ENCODE data around the gene SSH2. TPM values are rescaled to one million over a fixed set of nuclear protein-coding genes. Genes with fewer than 3 reads are reported as not detected.

Gene SSH2
- total RNA-seq, 1 donor from 2014 or later: 11.2 TPM

DNA sequence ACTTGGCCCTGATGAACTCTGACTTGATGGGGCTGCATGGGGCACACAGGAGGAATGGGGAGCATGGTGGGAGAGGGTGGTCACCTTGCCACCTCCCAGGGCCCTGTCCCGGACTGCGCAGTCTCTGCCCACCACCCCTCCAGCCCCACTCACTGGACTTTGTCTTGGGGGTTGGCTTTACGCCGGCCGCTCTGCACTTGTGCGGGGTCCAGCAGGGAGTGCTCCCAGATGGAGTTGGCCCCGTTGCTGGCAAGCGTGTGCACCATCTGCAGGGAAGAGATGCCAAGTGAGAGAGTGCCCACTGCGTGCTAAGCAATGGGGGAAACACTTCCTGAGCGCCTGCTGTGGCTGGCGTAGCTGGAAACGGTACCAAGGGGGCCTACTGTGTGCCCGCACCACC lies 347.3 kb downstream of the SSH2 start:
- no peak for DNase-seq (ENCODE audit: low spot score)
- ATAC-seq: no peak

DNA sequence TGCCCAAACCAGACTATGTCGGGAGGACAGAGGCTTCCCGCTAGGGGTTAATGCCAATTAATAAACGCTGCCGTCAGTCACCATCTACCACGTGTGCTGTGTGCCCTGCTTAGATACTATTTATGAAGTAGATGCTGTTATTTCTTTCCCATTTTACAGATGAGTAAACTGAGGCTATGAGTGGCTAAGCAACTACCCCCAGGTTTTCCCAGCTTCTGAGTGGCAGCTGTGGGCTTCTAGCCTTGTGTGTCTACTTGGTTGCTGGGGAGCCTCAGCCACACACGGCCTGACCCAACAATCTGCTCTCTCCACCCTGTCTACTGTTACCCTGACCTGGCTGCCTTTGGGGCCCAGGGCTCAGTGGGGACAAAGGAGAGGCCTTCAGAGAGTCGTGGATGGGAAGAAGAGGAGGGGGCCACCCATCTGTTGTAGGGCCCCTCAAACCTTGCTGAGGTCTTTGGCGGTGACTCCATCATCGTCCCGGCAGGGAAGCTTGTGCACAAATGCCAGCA lies 347.7 kb downstream of the SSH2 start:
- ATAC-seq (no peak), DNase-seq (ENCODE audit: low spot score) (no peak)

DNA sequence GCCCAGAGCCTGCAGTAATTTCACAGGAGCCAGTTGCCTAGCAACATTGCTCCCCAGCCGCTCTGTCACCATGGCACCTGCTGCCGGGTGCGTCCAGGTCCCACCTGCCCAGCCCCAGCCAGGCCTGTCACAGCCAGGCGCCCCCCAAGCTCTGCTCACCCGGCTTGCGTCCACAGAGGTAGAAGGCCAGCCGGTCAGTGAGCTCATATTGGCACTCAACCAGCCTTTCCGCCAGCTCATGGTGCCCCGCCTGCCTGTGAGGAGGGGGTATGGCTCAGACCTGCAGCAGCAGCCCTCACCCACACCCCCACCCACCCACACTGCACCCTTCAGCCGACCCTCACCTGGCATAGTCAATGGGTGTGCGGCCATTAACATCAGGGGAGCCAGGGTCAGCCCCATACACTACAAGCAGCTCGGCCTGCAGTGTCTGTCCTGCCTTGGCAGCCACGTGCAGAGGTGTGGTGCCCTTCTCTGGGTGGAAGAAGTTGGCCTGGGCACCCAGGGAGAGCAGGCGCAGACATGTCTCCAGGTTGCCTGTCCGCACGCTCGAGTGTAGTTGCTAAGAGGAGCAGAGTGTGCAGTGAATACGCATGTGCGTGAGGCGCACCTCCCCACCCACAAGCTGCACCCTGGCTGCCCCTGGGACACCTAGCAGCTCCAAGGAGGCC lies 348.3 kb downstream of the SSH2 start:
- ATAC-seq: no peak
- DNase-seq (ENCODE audit: low spot score): no peak

DNA sequence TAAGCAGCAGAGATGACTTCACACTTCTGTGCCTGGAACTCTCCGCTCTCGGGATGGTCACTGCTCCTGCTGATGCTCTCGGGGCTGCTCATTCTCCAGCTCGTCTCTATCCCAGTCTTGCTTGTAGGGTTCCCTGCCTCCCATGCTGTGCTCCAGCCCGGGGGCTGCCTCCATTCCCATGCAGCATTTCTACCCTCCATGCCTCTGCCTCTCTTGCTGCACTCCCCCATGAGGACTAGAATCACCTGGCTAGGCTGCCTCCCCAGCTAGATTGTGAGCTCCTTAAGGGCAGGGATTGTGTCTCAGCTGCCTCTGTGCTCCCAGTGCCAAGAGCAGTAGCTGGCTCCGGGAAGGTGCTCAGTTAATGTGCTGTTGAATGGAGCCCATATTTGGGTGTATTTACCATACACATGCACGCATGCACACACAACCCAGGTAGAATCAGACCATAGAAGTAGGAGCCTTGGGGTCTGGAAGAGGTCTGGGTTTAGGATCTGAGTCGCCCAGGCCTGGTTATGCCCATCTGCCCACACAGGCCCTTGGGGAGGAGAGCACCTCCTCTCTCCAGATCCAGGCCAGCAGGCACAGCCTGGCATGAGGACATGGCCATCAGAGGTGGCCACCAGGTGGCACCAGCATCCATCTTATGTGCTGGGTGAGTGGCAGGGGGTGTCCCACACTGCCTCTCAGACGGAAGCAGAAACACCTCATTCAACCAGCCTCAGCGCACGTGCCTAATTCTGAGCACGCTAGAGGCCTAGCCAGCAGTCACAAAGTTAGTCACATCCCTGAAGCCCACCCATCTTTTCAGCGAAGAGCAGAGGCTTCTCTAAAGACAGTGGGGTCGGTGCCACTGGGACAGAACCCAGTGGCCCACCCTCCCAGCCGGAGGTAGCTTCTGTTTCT lies 349.9 kb downstream of the SSH2 start:
- ATAC-seq: peak; percentile 89
- DNase-seq (ENCODE audit: low spot score): peak; percentile 84

GRCh38 chr17:29578626-29579485 lies 351.2 kb downstream of the SSH2 start:
- no peak for ATAC-seq
- no peak for DNase-seq (ENCODE audit: low spot score)

GRCh38 chr17:29577385-29578211 lies 352.4 kb downstream of the SSH2 start:
- DNase-seq (ENCODE audit: low spot score): no peak
- ATAC-seq: no peak

GRCh38 chr17:29577001-29577370 lies 353.0 kb downstream of the SSH2 start:
- ATAC-seq (no peak), DNase-seq (ENCODE audit: low spot score) (no peak)

GRCh38 chr17:29576214-29577000 lies 353.6 kb downstream of the SSH2 start:
- DNase-seq (ENCODE audit: low spot score): no peak

More at GRCh38 chr17:29576214-29577000, 353.6 kb downstream of the SSH2 start:
- ATAC-seq: no peak

Other genes starting within 250 kb of the SSH2 start
- gene EFCAB5, start 11.4 kb upstream of the SSH2 start, total RNA-seq: not detected
- gene NSRP1, start 186.6 kb upstream of the SSH2 start, total RNA-seq: 9.4 TPM

Data from left lobe of liver (tissue), 2 donors.